T1000 (cell line): ENCODE data around the gene SPATA6L.
"Not testable (repeated sequence)": the region's sequence is repeated elsewhere in the genome, so short reads cannot be mapped to it uniquely, and the experiment has no call there.

Experiments used
- DNase-seq: peaks from one replicate; lab custom pipeline; 2025; ENCODE audit warnings: mixed read lengths; lab: John Stamatoyannopoulos, UW

SPATA6L gene

DNA sequence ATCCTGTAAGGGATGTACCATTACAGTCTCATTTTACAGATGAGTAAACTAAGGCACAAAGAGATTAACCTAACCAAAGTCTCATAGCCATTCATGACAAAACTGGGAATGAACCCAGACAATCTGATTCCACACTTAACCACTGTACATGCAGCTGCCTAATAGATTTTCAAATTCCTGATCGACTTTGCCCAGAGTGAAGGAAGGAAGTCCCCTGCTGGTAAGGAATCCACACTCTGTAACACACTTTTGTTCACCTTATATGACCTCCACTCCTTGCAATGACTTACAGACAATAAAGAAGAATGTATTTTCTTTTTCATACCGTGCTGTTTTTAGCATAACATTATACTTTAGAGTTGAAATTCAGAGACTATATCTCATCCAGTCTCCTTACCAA is 35.4 kb downstream of the SPATA6L start:
- DNase-seq = no peak

GRCh38 chr9:4622016-4622415 is 44.3 kb downstream of the SPATA6L start:
- DNase-seq = no peak

DNA sequence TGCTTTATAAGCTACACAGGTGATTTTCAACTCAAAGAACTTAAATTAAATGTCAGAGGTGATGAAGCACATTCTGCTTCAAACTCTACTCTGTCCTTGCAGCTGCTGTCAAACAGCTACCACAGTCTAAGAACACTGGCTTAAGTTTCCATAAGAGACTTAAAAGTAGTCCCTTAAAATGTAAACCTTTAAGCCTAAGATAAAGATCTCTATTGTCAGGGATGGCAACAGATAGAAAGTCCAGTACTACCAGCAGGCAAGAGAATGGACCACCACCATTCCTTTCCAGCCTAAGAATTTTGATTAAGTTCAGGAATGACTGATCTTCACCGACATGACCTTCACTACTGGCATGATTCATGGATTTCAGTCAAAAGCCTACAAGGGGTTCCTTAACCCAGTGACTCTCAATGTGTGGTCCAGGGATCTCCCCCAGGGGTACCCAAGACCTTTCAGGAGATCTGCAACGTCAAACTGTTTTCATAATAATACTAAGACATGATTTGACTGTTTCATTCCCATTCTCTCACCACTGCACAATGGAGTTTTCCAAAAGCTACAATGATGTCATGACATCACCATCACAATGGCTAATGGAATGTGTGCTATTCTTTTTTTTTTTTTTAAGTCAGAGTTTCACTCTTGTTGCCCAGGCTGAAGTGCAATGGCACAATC is 45.3 kb downstream of the SPATA6L start:
- DNase-seq = no peak

DNA sequence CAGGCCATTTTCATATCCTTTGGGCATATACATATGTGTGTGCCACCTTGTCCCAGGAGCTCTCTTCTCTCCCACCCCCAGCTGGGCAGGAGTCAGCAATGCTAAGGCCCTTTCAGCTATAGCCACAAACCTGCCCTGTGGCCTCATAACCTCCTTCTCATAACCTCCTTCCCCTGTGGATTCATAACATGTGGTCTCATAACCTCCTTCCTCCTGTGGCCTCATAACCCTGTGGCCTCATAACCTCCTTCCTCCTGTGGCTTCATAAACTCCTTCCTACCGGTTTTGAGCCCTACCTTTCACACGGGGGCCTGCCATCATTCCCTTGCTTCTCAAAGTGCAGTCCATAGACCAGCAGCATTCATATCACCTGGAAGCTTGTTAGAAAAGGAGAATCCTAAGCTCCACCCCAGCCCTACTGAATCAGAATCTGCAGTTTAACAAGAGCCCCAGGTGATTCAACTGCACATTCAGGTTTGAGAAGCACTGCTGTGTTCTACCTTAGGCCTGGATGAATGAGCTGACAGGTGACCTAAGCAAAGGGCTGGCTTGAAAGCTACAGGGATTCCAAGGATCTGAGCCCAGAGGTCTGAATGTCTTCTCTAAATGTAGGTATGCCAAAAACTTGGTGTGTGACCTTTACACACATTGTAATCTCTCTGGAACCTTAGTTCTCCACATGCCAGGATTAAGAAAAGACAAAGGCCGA is 46.1 kb downstream of the SPATA6L start:
- DNase-seq = no peak

GRCh38 chr9:4618700-4619099 is 47.6 kb downstream of the SPATA6L start:
- DNase-seq = no peak

GRCh38 chr9:4617752-4618151 is 48.5 kb downstream of the SPATA6L start:
- no peak for DNase-seq

DNA sequence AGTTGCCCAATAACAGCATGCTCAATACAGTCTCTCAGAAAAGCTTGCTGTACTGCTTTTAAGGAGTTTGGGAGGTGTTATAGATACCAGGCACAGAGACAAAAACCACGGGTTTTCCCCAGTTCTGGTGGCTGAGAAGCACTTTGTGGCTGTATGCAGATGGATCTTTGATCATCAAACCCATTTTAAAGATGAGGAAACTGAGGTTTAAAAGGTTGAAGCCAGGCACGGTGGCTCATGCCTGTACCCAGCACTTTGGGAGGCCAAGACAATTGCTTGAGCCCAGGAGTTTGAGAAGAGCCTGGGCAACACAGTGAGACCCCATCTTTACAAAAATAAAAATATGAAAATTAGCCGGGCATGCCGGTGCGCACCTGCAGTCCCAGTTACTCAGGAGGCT is 50.5 kb downstream of the SPATA6L start:
- DNase-seq = no peak

GRCh38 chr9:4615251-4615650 is 51.0 kb downstream of the SPATA6L start:
- DNase-seq = no peak

DNA sequence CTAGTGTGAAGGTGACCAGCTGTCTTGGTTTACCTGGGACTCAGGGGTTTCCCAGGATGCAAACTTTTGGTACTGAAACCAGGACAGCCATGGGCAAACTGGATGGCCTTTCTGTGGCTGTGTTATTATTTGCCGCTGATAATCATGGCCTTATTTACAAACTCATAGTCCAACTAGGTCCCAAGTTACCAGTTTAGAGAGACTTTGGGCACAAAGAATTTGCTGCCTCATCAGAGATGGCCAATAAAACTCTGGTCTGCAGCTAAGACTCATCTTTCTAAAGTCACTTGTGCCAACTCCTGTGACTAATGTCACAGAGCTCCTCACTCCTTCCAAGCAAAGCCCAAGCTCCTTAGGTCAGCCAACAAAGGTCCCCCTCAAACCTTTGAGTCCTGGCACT is 51.7 kb downstream of the SPATA6L start:
- no peak for DNase-seq

GRCh38 chr9:4606033-4606432 is 60.2 kb downstream of the SPATA6L start:
- DNase-seq = not testable (repeated sequence)

DNA sequence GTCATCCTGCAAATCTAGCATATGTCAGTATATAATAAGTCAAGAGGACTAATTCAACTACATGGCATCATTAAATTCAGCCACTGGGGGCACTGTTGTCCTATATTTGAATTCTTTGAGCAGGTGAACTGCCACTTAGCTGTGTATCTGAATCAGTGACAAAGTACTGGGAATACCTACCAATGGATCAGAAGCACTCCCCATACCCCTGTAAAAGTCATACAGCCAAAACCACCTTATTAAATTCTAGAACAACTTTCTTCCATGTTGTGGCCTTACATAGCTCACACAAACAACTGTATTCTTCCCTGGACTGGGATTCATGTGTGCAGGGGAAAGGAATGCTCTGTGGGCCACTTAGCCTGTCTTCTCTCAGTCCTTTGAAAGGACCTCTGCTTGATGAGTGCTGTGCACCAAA is 61.6 kb downstream of the SPATA6L start:
- DNase-seq = no peak

- DNase-seq = no peak
Measured at GRCh38 chr9:4603830-4604229, 62.5 kb downstream of the SPATA6L start.

DNA sequence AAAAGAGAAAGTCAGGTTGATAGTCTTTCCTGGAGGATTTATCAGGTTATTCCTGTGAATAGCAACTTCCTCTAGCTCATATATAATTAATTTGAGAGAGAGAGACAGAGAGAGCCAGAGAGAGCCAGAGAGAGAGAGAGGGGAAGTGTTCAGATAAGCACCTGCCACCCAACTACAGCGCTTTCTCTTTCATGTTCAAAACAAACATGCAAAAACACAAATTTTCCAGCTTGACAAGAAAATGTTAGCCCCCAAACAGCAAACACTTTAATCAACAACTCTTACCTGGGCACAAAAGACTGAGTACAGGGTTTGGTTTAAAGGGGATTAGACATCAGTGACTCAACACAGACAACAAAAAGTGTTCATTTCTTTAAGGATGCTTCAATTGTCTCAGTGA is 65.9 kb downstream of the SPATA6L start:
- no peak for DNase-seq

DNA sequence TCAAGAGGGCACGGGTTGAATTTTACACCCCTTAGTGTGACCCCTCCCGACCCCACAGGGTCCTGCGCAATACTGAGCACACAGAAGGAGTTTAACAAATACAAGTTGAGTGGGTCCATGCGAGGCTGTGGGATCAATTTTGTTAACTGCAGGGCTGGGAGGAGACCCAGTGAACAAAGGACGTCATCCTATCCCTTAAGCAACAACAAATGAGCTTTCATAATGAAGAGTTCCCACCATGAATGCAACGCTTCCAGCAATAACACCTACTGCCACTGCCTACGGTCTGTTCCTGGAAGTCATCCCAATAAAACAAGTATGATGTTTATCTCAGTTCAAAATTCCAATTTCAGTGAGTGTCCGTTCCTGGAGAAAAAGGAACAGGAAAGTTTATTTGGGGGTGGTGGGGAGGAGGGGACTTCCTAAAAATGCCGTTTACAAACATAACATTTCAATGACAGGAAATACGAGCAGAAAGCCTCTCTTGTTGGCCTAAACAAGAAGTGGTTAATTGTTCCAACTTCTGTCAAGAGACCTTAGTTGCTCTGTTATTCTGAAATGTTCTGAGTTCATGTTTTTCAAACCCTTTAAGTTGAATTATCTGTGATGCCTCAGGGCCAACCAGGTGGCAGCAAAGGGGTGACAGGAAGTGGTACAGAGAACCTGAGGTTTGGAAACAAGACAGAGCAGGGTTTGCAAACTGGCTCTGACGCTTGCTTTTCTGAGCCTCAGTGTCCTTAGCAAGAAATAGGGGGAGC is 69.9 kb downstream of the SPATA6L start:
- no peak for DNase-seq

DNA sequence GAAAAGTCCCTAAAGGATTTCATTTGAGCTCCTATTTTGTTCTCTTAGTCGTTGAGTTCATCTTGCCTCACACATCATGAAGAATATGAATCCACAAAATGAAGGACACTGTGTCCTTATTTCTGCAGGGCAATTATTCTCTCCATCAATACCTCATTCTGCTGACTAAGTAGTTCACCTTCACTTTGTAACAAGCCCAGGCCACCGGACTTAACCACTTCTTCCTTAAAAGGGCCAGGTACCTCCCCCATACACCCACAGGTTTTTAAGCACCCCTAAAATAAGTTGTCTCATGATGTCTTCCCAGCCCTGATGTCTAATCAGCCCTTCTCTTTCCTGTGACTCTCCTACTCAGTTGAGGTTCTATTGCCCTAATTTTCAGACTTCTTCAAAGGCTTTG is 71.3 kb downstream of the SPATA6L start:
- no peak for DNase-seq

- no peak for DNase-seq
Measured at GRCh38 chr9:4594545-4594944, 71.7 kb downstream of the SPATA6L start.

DNA sequence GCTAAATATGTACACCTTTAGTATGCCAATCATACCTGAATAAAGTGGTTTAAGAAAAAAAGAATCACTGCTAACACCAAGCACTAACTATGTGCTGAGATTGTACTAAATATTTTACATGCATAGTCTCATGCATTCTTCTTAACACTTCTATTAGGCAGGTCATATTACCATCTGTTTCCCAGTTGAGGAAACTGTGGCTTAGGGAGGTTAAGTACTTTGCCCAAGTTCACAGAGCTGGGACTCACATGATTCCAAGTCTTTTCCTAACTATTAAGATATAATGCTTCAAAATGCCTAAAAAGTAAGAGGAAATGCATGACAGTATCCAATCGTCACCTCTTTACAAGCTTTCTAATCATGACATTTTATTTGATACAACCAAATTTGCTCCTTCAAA is 73.4 kb downstream of the SPATA6L start:
- no peak for DNase-seq

GRCh38 chr9:4592295-4592694 is 74.0 kb downstream of the SPATA6L start:
- no peak for DNase-seq

- DNase-seq = no peak
Measured at GRCh38 chr9:4591123-4591500, 75.2 kb downstream of the SPATA6L start.

DNA sequence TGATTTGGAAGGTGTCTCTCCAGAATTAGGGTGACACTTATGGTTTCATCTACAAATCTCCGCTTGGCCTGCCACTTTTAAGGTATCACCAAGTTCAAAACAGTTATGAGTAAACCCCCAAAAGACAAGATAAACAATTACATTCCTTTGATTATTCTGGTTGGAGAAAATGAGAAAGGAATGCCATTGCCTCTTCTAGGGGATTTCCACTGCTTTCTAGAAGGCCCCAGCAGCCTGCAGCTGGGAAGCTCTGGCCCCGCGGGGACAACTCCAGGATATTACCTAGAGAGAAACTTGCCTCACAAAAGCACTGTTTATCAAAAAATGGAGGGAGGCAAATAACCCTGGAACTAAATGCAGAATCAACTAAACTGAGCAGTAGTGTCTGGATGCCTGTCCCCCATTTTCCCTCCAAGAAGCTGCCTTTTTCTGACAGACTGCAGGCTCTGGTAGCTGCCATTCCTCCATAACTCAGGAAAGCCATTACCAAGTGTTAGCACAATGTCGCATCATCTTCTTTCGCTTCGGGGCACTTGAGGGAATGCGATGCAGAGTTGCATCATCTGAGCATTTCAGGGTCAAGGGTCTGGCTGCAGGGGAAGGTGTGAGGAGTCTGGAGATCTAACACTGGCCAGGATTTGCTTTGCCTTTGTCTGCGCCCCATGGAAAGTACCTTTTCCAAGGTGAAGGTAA is 75.7 kb downstream of the SPATA6L start:
- no peak for DNase-seq

DNA sequence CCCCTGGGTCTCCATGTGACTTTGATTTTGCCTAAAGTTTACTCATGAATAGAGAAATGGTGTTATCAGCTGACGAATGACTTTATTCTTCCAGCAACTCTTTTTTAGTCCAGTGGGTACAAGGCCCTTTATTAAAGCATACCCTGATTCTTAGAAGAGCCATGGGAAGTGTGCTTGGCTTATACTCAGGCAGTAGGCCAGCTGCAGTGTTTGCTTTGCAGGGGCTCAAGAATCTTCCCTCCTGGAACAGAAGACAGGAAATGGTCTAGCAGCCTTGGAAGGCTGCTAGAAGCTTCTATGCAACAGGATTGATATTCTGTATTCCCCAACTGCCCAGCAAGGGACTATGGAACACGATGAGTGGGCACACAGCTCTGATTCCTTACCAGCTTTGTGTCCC is 77.6 kb downstream of the SPATA6L start:
- no peak for DNase-seq

DNA sequence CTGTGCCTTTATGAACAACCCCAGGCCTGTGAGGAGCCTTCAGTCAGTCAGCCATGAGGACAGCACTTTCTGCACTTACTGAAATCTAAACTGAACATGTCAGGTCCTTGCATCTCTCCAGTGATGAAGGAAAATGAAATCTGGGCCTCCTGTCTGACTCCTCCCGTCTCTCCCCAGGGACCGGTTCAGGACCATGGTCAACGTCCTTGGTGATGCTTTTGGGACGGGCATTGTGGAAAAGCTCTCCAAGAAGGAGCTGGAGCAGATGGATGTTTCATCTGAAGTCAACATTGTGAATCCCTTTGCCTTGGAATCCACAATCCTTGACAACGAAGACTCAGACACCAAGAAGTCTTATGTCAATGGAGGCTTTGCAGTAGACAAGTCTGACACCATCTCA is 81.1 kb downstream of the SPATA6L start:
- no peak for DNase-seq

DNA sequence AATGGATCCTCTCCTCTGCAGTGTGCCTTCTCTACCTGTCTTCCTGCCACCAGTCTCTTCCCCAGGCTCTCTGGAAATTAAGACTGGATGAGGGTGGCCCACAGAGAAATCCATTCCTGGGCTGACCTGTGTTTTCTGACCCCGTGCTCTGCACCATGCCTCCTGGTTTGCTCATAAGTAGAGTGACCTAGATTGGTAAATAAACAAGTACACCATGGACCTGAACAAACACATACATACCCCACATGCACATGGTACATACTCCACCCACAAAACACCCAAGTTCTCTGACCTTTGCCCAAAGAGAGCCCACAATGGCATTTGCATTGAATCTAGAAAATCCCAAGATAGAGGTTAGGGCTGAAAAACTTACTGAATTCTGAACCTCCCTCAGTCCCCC is 81.6 kb downstream of the SPATA6L start:
- DNase-seq = no peak
